ENCODE data around the gene BPGM.

BPGM gene

DNA sequence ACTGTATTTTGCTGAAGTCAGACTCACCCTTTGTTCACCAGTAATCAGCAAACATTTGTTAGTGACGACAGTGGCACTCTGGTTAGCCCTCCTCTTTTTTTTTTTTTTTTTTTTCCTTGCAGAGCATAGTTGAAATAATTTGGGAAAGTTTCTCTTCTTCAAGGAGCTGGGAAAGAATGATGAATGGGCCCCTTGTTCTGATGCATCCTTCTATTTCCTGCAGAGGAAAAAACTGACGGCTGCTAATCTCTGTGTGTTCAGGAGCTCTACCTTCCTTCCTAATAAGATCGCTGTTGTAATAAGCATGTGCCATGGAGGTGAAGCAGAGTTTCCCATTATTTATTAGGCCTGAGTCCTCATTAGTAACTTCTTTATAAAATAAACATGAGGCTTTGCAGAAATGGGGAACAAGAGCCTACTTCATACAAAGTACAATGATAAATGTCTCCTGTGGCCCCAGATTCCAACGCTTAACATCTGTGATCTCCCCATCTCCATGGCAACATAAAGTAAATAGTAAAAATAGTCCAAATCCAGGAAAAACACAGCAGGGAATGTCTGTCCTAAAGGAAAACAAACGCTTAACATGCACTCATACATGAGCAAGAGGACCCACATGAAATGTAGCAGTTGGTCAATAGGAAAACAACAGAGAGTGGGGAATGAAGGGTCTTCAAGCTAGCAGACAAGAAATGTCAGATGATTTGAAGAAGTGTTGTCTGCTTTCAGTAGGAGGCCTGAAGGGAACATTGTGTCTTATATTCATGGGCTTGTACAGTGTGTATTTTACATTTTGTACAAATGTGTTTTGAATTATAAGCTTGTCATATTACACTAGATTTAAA, 73.7 kb downstream of the BPGM start:
- DNase-seq (ENCODE audit: low spot score) = no peak

DNA sequence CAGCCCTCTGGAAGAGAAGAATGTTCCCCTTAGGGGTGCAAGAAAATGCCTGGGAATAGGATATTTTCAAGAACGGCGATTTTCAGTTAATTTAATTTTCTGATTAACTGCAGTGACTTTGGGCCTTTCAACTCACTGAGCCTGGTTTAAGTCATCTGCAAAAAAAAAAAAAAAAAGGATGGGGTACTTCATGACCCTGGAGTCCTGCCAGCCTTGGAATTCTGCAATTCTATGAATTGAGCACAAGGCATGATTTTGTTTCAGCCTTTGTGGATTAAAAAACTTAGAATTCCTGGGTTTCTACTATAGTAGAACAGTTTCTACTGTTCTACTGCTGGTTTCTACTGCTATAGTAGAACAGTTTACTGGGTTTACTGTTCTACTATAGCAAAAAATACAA, 74.5 kb downstream of the BPGM start:
- DNase-seq (ENCODE audit: low spot score) = no peak

DNA sequence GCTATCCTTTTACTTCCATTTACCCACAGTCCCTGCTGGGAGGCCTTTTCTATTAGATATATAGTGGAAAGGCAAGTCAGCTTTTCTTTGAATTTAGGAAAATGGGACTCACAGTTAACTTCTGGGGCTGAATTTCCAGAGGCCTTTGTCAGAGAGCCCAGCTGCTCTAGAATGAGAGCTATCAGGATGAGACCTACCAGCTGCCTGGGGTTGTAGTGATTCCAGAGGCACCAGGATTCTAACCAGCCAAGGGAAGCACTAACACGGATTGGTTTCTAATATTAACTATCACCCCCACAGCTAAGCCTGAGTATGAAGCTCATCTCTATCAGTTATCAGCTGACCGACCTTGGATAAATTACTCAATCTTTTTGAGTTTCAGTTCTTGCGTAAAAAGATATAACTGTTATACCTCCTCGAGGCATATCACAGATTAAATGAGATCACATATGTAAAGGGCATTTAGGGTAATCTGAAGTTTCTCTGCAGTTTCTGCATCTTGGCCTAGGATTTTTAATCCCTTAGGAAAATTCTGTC, 76.2 kb downstream of the BPGM start:
- DNase-seq (ENCODE audit: low spot score) = no peak

DNA sequence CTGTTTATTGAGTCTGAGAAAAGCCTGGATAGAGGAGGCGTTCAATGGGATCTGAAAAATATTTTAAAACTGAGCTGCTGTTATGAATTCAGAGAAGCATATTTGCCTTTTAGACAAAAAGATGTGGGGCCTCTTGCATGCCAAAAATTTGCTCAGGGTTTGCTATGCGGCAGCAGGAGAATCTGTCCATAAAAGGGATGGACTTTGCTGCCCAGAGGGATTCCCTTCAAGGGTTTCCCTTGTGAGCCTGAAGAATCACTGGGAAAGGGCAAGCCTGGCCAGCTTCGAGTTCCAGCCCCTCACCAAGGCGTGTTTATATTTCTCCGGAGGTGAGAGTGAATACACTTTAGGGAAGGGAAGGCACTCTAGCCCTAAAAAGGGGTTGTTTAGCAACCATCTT, 77.2 kb downstream of the BPGM start:
- DNase-seq (ENCODE audit: low spot score) = no peak

DNA sequence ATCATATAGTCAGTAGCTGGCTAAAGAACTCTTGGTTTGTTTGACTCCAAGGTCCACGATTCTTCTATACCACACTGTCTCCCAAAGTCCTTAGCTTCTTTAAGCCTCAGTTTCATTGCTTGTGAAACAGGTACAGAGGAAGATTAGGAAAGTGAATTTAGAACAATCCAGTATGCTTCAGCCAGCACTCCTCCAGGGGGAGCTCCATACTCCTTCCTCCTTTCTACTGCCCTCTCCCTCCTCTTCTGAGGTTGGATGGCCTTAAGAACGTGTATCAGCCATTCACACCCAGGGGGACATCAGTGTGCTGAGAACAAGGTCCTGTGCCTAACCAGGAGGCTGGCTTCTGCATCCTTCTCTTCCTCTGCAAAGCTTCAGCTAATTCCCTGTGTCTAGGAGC, 78.0 kb downstream of the BPGM start:
- no peak for DNase-seq (ENCODE audit: low spot score)

DNA sequence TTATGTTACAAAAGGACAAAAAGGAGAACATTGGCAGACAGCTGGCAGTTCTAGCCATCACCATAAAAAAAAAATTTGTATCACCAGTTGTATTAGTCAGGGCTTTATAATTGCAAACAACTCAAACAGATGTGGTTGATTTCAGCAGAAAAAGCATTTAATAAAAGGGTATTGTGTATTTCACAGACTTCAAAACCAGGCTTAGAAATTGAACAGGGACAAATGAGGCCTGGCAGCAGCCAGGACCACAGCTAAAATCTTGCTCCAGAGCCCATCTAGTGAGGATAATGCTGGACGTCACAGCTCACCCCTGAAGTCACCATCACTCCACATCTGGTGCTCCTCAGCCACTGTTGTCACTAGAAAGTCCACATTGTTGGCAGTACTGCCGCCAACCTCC, 79.9 kb downstream of the BPGM start:
- DNase-seq (ENCODE audit: low spot score) = no peak

DNA sequence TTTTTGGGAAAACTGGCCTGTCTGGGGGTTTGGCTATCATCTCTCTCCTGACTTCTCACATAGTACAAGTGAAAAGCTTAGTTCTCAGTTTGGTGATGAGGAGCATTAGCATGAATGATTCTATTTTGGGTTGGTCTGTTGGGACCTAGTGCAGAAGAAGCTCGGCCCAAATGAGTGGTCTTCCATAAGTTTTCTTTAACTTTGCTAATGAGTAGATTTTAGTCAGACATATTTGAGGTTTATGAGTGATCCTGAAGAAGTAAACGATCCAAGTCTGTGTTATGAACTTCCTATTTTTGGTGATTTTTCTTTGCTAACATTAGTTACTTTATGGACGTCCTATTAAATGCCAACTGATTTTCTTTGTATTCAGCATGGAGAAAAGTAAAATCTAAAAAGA, 81.1 kb downstream of the BPGM start:
- DNase-seq (ENCODE audit: low spot score) = no peak
